SIG-M5 (cell line): ENCODE data around the gene PTX3.

ENCODE experiments used
- DNase-seq: peaks from one replicate; lab custom pipeline; 2025; lab: John Stamatoyannopoulos, UW

PTX3 gene

DNA sequence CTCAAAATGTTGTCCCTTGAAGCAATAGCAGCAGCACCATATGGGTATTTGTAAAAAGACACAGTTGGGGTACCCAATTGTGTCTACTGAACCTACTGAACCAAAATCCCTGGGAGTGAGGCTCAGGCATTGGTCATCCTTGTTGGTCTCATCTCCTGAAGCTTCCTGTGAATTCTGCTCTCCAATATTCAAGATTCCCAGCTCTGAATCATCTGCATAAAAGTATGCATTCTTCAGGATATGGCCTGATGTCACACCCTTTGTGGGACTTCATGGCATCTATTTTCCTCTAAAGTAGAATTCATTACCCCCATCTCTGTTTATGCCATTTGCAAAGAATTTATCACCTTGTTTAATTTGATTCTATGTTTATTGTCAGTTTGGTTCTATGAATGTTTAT is 13.3 kb upstream of the PTX3 start:
- no peak for DNase-seq

DNA sequence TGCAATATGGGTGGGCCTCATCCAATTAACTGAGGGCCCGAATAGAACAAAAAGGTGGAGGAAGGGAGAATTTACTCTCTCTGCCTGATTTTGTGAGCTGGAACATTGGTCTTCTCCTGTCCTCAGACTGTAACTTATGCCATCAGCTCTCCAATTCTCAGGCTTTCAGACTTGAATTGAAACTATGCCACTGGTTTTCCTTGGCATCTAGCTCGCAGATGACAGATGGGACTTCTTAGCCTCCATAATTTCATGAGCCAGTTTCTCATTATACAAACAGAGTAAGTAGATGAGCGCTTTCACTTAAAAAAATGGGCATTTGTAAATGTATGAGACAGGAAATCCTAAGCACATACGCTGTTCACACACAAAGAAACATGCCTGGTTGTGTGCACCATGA is 8.7 kb upstream of the PTX3 start:
- no peak for DNase-seq

- DNase-seq, result no peak
These were observed 7.8 kb upstream of the PTX3 start for GRCh38 chr3:157428853-157429252.

GRCh38 chr3:157429708-157430107 is 6.9 kb upstream of the PTX3 start:
- no peak for DNase-seq

GRCh38 chr3:157438194-157438730 is 1.6 kb downstream of the PTX3 start:
- DNase-seq, result no peak

- DNase-seq, result no peak
These were observed 4.5 kb downstream of the PTX3 start for GRCh38 chr3:157441102-157441624.

DNA sequence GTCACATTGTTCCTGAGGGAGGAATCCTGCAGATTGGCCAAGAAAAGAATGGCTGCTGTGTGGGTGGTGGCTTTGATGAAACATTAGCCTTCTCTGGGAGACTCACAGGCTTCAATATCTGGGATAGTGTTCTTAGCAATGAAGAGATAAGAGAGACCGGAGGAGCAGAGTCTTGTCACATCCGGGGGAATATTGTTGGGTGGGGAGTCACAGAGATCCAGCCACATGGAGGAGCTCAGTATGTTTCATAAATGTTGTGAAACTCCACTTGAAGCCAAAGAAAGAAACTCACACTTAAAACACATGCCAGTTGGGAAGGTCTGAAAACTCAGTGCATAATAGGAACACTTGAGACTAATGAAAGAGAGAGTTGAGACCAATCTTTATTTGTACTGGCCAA is 6.1 kb downstream of the PTX3 start:
- DNase-seq, result no peak

DNA sequence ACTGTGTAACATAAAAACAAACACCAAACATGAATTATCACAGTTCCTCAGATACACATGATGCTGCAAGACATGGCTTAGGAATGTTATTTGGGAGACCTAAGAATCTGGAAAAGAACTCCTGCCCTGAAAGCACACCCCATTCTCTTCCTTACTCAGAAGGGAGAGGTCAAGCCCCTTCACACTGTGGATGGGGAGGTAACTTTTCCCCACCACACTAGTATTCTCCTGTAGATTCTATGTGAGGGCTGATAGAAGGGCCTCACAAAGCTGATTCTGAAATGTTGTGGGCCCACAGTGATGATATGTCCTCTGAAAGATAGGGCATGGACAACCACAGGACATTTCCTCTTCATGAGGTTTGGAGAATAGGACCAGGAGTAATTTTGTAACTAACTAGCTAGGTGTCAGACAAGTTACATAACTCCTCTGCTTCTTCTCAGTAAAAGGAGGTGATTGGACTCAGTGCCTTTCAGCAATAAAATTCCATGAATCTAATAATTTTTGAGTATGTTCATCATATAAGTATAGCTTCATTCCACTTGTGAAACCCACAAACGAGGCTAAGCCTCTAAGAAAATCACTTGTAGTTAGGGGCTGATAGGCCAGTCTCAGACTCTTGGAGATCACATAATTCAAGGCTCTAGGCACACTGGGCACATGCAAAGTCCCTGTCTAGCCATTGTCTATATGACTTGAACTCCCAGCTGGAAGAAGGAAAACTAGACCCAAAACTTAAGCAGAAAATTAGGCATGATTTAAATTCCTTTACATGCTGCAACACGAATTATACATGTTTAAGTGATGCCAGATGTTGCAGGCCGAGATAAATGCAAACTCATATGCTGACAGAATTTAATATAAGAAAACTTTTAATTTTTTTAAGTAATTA is 7.5 kb downstream of the PTX3 start:
- no peak for DNase-seq

DNA sequence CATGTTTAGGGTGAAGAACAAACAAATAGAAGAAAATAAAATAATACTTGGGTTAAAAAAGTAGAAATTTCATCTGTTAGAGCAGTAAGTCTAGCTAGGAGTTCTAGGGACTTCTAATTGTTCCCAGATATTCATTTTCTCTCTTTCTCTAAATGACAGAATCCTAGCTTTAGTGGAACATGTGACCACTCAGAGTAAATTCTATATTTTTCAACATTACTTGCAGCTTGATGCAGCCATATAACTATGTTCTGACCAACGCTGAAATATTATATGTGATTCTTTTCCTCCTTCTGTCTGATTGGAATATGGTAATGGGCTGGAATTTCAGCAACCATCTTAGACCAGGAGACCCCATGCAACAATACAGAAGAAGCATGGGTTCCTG is 8.1 kb downstream of the PTX3 start:
- DNase-seq, result no peak

- DNase-seq, result peak; percentile 19
These were observed 9.2 kb downstream of the PTX3 start for GRCh38 chr3:157445857-157446256.

GRCh38 chr3:157447026-157447694 is 10.5 kb downstream of the PTX3 start:
- no peak for DNase-seq

DNA sequence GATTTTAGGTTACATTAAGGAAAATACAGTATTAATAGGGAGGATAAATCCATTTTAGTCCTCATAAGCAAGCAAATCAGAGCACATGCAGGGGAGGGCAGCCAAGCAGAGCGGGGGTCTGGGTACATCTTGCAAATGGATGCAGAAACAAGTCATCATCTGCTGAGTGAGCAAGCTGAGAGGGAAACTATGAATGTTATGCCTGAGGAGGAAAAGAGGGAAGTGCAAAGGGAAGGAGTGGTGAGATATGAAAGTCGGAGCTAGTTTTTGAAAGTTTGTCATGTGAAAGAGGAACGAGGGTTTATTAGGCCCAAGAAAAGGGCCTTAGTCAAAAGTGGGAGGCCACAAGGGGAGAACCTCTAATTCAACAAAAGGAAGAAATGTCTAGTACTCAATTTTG is 15.4 kb downstream of the PTX3 start:
- DNase-seq, result no peak

- DNase-seq, result no peak
These were observed 17.2 kb downstream of the PTX3 start for GRCh38 chr3:157453824-157454223.

- no peak for DNase-seq
These were observed 23.1 kb downstream of the PTX3 start for GRCh38 chr3:157459706-157460105.

GRCh38 chr3:157460253-157460652 is 23.6 kb downstream of the PTX3 start:
- DNase-seq, result no peak

GRCh38 chr3:157463816-157464215 is 27.2 kb downstream of the PTX3 start:
- no peak for DNase-seq

- no peak for DNase-seq
These were observed 27.7 kb downstream of the PTX3 start for GRCh38 chr3:157464321-157464720.

GRCh38 chr3:157465741-157466140 is 29.1 kb downstream of the PTX3 start:
- no peak for DNase-seq

DNA sequence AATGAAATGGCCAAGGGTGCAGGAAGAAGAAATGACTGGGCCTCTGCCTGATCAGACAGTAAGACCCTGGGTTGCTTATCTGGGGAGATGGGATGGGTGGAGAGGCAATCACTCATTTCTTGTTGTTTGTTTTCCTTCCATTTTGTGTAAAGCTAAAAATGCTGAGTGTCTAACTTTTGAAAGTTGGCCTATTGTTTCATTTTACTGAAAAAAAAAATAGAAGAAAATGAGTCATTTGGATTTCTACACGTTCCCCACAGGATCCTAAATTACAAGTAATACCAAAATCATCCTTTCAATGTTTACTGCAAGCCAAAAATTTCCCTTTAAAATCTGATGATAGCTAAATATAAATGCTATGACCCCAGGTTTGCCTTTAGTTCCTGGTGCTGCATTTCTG is 30.6 kb downstream of the PTX3 start:
- DNase-seq, result no peak

DNA sequence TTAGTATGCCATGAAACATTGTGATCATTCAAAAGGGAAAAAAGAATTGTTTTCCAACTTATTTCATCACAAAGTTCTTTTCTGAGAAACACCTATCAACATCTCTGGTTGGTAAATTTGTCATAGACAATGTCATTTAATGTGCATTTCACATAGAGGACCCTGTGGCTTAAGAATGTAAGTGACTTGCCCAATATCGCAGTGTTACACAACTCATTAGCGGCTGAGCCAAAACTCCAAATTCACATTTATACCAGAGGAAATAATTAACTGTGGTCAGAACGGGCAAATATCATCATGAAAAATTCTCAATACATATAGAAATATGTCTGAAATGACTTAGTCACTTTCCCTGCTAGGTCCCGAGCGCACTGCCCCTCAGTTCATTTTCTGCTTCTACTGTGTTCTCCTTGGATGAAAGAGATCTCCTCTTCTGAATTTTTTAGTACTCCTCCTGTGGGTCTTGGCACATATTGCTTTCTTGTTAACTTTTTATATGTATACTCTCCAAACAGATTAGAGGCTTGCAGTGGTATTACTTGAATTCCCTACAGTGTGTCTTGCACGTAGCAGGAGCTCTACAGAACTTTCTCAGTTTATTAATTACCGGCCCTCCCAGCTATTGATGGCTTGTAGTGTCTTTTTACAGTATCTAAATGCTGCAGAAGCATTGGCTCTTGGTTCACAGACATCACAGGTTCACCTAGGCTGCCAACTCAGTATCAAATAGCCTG is 33.1 kb downstream of the PTX3 start:
- no peak for DNase-seq

DNA sequence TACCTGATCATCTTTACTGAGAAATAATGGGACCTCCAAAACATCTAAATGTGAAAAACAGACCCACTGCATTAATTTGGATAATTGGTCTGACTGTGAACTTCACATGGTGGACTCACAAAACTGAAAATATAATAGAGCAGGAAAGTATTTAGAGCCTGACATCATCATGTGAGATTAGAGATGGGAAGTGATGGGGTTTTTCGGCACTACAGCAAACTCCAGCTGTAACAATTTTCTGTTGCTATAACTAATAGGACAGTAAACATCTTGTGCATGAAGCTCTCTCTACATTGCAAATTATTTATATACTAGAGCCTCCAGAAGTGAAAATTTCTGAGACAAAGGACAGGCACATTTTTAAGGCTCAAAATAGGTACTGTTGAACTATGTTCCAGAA is 34.4 kb downstream of the PTX3 start:
- no peak for DNase-seq

GRCh38 chr3:157472648-157473047 is 36.0 kb downstream of the PTX3 start:
- DNase-seq, result no peak
